MV-4-11 (cell line): ENCODE data around the gene PIK3R2.
A peak's percentile ranks its signal among the peaks of the same experiment; 100 is the strongest.

Experiments
- DNase-seq: peaks from one replicate; lab custom pipeline; 2025; lab: John Stamatoyannopoulos, UW

PIK3R2 gene

GRCh38 chr19:18123819-18124218 lies 29.1 kb upstream of the PIK3R2 start:
- peak; percentile 38 for DNase-seq

- DNase-seq = peak; percentile 84
These were observed 26.9 kb upstream of the PIK3R2 start for GRCh38 chr19:18126097-18126496.

- peak; percentile 96 for DNase-seq
These were observed 24.9 kb upstream of the PIK3R2 start for GRCh38 chr19:18128044-18128443.

- DNase-seq = no peak
These were observed 24.2 kb upstream of the PIK3R2 start for GRCh38 chr19:18128805-18129204.

- no peak for DNase-seq
These were observed 22.3 kb upstream of the PIK3R2 start for GRCh38 chr19:18130523-18131242.

GRCh38 chr19:18131841-18132596 lies 20.9 kb upstream of the PIK3R2 start:
- DNase-seq = no peak

- DNase-seq = no peak
These were observed 17.0 kb upstream of the PIK3R2 start for GRCh38 chr19:18135712-18136584.

GRCh38 chr19:18137242-18137641 lies 15.7 kb upstream of the PIK3R2 start:
- no peak for DNase-seq

GRCh38 chr19:18137657-18138339 lies 15.2 kb upstream of the PIK3R2 start:
- DNase-seq = peak; percentile 62

GRCh38 chr19:18140473-18140872 lies 12.5 kb upstream of the PIK3R2 start:
- no peak for DNase-seq

- peak; percentile 65 for DNase-seq
These were observed 11.9 kb upstream of the PIK3R2 start for GRCh38 chr19:18141031-18141430.

- DNase-seq = no peak
These were observed 9.1 kb upstream of the PIK3R2 start for GRCh38 chr19:18143902-18144301.

- no peak for DNase-seq
These were observed 8.6 kb upstream of the PIK3R2 start for GRCh38 chr19:18144361-18144760.

- no peak for DNase-seq
These were observed 8.1 kb upstream of the PIK3R2 start for GRCh38 chr19:18144906-18145305.

- no peak for DNase-seq
These were observed 7.5 kb upstream of the PIK3R2 start for GRCh38 chr19:18145391-18145999.

GRCh38 chr19:18147396-18147795 lies 5.6 kb upstream of the PIK3R2 start:
- no peak for DNase-seq

GRCh38 chr19:18149596-18149975 lies 3.4 kb upstream of the PIK3R2 start:
- no peak for DNase-seq

- DNase-seq = no peak
These were observed 2.0 kb upstream of the PIK3R2 start for GRCh38 chr19:18150776-18151624.

- DNase-seq = peak; percentile 100
These were observed 534 bp upstream of the PIK3R2 start for GRCh38 chr19:18152442-18152816.

- no peak for DNase-seq
These were observed 682 bp downstream of the PIK3R2 start for GRCh38 chr19:18153556-18154134.
